Right atrium auricular region (tissue), 2 donors: ENCODE measurements around the gene CNGA4. TPM values are rescaled to one million over a fixed set of nuclear protein-coding genes. Genes with fewer than 3 reads are reported as not detected.
A peak's percentile ranks its signal among the peaks of the same experiment; 100 is the strongest.

Experiments used
- DNase-seq: peaks from one replicate; pipeline ENCODE4 v3.0.0-alpha.2; 2019; ENCODE audit warnings: low spot score
- H3K27ac ChIP-seq, 2 donors: fragments of 200-600 bp; sonication (generic); 1 replicate in 1 of 2; 2 replicates in 1 of 2; pipeline ENCODE4 v1.5.1; 2016 to 2019
- H3K27me3 ChIP-seq, 2 donors: fragments of 200-600 bp; sonication (generic); one replicate each; pipeline versions ENCODE4 v1.5.1 to v1.6.0; 2017 to 2019
- H3K36me3 ChIP-seq: fragments of 200-600 bp; sonication (generic); one replicate; pipeline ENCODE4 v1.5.1; 2016
- H3K4me1 ChIP-seq, 2 donors: fragments of 200-600 bp; sonication (generic); one replicate each; pipeline versions ENCODE4 v1.5.1 to v1.6.0; 2017 to 2019
- H3K4me3 ChIP-seq, 2 donors: fragments of 200-600 bp; sonication (generic); 1 replicate in 1 of 2; 2 replicates in 1 of 2; pipeline ENCODE4 v1.5.1; 2017 to 2019; ENCODE audit warnings: mild to moderate bottlenecking in 1 of 2, moderate library complexity in 1 of 2
- H3K9me3 ChIP-seq, 2 donors: fragments of 200-600 bp; sonication (generic); one replicate each; pipeline ENCODE4 v1.5.1; 2019
- total RNA-seq, 2 donors: library from RNA; depleted of rRNA; stranded (reverse); fragments of >200 nt; gene quantifications; one replicate each; pipeline ENCODE4 v1.1.0, GENCODE V29; 2016
- TF ChIP-seq, protein P1 (sequence below), 2 donors: fragments of 200-600 bp; sonication (generic); IDR thresholded peaks; one replicate each; pipeline ENCODE4 v1.5.1; 2019; ENCODE audit warnings: antibody characterized with exemption in 2 of 2

Gene CNGA4
- total RNA-seq, 2 donors from 2014 or later, result not detected

DNA sequence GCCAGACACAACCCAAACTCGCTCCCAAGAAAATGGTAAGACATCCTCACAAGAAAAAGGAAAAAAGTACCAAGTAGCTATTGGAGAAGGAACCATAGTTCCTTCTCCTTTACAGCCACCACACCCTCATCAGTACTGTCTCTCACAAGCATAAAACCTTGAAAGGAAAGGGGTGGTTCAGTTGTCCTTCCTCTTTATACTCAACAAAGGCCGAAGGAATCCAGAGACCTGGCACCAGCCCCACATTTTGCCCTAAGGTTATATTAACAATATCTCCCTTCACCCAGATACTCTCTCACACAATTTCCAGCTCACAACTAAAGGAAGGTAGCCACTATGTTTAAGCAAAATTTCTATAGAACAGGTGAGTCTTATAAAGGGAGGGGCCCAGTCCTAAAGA is 13.0 kb upstream of the CNGA4 start:
- no peak for DNase-seq
- Histone ChIP-seq H3K4me1 (peaks cover 0 to 20% of the 10 kb centered on the region in 2 donors), H3K36me3 (peaks cover 33% of the 10 kb centered on the region), H3K27ac (peak overlapping the region in 1 of 2 donors; percentile 35), H3K9me3 (no peaks in the 10 kb centered on the region), H3K27me3 (no peaks in the 10 kb centered on the region), H3K4me3 (no peak overlapping the region)
- TF ChIP-seq, protein P1, sequence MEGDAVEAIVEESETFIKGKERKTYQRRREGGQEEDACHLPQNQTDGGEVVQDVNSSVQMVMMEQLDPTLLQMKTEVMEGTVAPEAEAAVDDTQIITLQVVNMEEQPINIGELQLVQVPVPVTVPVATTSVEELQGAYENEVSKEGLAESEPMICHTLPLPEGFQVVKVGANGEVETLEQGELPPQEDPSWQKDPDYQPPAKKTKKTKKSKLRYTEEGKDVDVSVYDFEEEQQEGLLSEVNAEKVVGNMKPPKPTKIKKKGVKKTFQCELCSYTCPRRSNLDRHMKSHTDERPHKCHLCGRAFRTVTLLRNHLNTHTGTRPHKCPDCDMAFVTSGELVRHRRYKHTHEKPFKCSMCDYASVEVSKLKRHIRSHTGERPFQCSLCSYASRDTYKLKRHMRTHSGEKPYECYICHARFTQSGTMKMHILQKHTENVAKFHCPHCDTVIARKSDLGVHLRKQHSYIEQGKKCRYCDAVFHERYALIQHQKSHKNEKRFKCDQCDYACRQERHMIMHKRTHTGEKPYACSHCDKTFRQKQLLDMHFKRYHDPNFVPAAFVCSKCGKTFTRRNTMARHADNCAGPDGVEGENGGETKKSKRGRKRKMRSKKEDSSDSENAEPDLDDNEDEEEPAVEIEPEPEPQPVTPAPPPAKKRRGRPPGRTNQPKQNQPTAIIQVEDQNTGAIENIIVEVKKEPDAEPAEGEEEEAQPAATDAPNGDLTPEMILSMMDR (IDR thresholded peaks at IDR 0.05), result no peak

DNA sequence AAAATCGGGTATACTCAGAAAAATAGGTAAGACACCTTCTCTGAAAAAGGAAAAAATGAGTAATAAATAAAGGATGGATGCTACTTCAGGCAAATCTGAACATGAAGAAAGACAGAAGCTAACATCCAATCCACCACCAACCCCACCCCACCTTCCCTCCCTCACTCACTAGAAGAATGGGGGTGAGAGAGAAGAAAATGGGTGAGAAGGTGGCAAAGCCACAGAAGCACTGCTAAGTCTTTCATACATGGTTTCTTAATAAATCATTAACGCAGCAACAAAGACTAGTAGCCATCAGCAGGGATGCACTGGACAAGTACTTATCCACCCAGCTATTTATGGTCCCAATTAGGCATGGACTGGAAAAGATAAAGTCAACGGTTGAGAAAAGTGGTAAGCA is 10.4 kb upstream of the CNGA4 start:
- no peak for DNase-seq
- peaks cover 0 to 27% of the 10 kb centered on the region in 2 donors for H3K4me1 ChIP-seq
- H3K9me3 ChIP-seq, result no peaks in the 10 kb centered on the region
- H3K36me3 ChIP-seq, result peaks cover 10% of the 10 kb centered on the region
- no peak overlapping the region for H3K27ac ChIP-seq
- TF ChIP-seq, protein P1 (IDR thresholded peaks at IDR 0.05), result no peak
- no peak overlapping the region for H3K4me3 ChIP-seq
- H3K27me3 ChIP-seq, result no peaks in the 10 kb centered on the region

DNA sequence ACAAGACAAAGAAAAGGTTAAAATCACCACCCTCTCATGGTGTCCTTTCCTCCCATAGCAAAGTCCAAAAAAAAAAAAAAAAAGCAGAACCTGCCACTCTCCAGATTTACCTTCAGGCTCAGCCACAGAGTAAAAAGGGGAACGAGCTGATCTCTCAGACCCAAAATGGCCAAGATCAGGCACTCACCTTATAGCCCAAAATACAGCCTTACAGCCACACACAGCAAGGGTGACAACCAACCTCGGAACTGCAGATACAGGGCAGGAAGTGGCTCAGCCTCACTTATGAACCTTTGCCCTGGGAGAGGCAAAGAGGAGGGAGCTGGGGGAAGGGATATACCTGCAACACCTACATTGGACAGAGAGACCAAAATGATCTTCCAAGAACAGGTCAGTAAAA is 9.0 kb upstream of the CNGA4 start:
- H3K27ac ChIP-seq, result no peak overlapping the region
- TF ChIP-seq, protein P1 (IDR thresholded peaks at IDR 0.05), result no peak
- H3K27me3 ChIP-seq, result no peaks in the 10 kb centered on the region
- H3K4me1 ChIP-seq, result peaks cover 0 to 27% of the 10 kb centered on the region in 2 donors
- DNase-seq, result no peak
- H3K36me3 ChIP-seq, result no peaks in the 10 kb centered on the region
- no peak overlapping the region for H3K4me3 ChIP-seq
- H3K9me3 ChIP-seq, result no peaks in the 10 kb centered on the region

DNA sequence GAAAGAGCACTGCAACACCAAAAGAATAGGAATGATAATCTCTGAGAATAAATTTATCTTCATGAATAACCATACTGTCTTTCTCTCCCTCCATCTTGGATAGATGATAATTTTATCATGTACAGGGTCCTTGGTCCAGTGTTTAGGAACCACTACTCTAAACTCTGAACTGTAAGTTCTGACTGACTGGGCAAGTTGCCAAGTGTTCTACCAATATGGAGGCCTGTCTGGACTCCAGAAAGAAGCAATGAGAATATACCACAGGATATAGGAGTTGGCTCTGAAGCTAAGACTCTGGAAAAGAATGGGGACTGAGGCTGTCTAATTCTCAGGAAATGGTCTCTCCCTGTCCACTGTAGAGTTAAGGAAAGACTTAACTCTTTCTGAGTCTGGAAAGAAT is 6.0 kb upstream of the CNGA4 start:
- Histone ChIP-seq H3K36me3 (no peaks in the 10 kb centered on the region), H3K27me3 (no peaks in the 10 kb centered on the region), H3K9me3 (no peaks in the 10 kb centered on the region), H3K27ac (no peak overlapping the region), H3K4me1 (peaks cover 0 to 18% of the 10 kb centered on the region in 2 donors), H3K4me3 (no peak overlapping the region)
- DNase-seq, result no peak
- TF ChIP-seq, protein P1 (IDR thresholded peaks at IDR 0.05), result no peak

DNA sequence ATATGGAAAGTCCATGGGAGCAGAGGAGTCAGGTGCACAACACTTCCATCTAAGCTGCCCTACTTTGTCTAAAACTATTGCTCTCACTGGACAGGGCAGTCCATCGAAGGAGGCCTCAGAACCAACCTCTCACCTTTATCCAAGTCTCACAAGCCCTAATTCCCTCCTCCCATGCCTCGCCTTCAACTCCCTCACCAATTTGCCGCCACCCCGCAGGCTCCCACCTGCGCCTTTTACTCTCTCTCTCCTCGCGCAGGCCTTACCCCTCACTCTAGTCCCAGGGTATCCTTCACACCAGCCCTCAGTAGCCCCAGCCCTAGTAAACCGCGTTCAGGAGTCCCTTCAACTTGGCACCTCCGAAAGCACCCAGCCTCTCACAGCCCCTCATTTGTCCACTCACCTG is 4.9 kb upstream of the CNGA4 start:
- H3K4me3 ChIP-seq, result peak overlapping the region; percentile 74 to 78

More for the DNA sequence above, 4.9 kb upstream of the CNGA4 start:
- peaks cover 0 to 18% of the 10 kb centered on the region in 2 donors for H3K4me1 ChIP-seq
- H3K27me3 ChIP-seq, result no peaks in the 10 kb centered on the region
- peak overlapping the region; percentile 82 to 84 for H3K27ac ChIP-seq
- TF ChIP-seq, protein P1 (IDR thresholded peaks at IDR 0.05), result no peak
- no peak for DNase-seq
- no peaks in the 10 kb centered on the region for H3K36me3 ChIP-seq
- H3K9me3 ChIP-seq, result no peaks in the 10 kb centered on the region
